ENCODE results near the gene GNAO1.

The GNAO1 gene

GRCh38 chr16:56315955-56316354 is 124.7 kb downstream of the GNAO1 start:
- no peak for DNase-seq

- DNase-seq: no peak
These were observed 125.3 kb downstream of the GNAO1 start for GRCh38 chr16:56316545-56316944.

GRCh38 chr16:56317998-56318826 is 126.9 kb downstream of the GNAO1 start:
- DNase-seq: peak; percentile 77

DNA sequence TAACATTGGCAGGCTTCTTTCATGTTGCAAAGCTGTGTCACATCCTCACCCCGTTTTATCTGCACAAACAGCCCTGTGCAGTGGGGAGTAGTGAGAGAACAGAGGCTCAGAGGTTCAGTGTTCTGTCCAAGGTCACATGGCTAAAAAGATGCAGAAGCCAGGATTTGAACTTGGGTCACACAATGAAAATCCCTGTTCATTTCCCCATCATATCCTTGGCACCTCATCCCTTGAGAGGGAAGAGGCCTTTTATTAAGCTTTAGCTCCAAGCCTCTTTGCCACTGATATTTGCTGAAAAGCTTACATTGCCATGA is 127.5 kb downstream of the GNAO1 start:
- DNase-seq: no peak

- DNase-seq: no peak
These were observed 128.1 kb downstream of the GNAO1 start for GRCh38 chr16:56319376-56319775.

- DNase-seq: no peak
These were observed 128.8 kb downstream of the GNAO1 start for GRCh38 chr16:56320056-56320455.

- no peak for DNase-seq
These were observed 129.7 kb downstream of the GNAO1 start for GRCh38 chr16:56320811-56321558.

GRCh38 chr16:56321571-56321970 is 130.3 kb downstream of the GNAO1 start:
- DNase-seq: no peak

- no peak for DNase-seq
These were observed 133.1 kb downstream of the GNAO1 start for GRCh38 chr16:56324406-56324805.

GRCh38 chr16:56325956-56326355 is 134.7 kb downstream of the GNAO1 start:
- no peak for DNase-seq

GRCh38 chr16:56327071-56327928 is 136.0 kb downstream of the GNAO1 start:
- no peak for DNase-seq

DNA sequence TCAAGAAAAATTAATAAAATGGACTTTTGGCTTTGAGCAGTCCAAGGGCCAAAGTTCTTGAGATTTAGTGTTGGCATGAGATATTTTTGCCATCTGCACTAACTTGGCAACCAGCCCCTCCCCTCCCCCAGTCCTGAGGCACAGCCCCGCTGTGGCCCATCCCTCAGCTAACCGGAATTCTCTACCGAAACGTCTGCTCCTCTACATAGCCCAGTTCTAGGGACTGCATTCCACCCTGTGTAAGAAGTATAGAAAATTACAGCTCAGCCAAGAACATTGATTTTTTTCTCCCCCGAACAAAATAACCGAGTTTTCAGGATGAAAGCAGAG is 136.6 kb downstream of the GNAO1 start:
- no peak for DNase-seq

DNA sequence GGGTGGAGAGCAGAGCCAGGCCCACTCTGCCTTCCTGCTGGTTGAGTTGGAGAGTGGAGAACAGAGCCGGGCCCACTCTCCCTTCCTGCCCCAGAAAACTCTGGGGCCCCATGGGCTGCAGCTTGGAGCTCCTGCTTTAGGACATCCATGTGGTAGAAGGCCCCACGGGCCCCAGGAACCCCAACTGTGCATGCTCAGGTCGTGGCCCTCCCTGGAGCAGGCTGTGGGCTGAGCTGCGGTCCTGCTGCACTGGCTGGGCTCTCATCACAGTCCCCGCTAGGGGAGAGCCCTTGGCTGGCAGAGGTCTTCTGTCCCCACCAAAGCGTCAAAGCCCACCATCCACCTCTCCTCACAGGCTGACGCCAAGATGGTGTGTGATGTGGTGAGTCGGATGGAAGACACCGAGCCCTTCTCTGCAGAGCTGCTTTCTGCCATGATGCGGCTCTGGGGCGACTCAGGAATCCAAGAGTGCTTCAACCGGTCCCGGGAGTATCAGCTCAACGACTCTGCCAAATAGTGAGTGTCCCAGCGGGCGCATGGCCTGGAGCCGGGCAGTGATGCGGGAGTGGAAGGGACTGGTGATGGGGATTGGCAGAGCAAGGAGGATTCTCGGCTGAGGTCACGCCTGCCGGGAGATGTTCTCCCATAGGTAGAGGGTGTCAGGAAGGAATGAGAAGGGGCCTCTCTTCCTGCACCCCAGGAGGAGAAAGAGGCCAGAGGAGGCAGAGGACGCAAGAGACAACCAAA is 137.2 kb downstream of the GNAO1 start:
- no peak for DNase-seq

GRCh38 chr16:56329887-56330286 is 138.6 kb downstream of the GNAO1 start:
- no peak for DNase-seq

DNA sequence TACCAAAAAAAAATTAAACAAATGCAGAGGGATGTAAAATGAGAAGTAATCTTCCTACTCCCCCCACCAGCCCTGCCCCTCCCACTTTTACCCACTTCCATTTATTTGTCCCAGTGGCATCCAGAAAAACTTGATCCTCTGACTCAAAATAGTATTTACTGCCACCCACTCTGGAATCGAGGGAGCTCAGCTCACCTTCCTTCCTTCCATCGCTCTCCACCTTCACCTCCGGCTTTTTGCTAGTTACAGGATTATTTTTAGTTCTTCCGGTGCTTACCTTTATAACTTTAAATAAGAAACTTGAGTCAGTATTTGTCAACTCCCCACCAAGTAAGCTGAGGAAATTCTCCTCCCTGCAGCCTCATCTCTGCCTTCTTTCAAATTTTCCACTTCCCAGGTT is 139.2 kb downstream of the GNAO1 start:
- no peak for DNase-seq

- no peak for DNase-seq
These were observed 140.1 kb downstream of the GNAO1 start for GRCh38 chr16:56331399-56331798.

DNA sequence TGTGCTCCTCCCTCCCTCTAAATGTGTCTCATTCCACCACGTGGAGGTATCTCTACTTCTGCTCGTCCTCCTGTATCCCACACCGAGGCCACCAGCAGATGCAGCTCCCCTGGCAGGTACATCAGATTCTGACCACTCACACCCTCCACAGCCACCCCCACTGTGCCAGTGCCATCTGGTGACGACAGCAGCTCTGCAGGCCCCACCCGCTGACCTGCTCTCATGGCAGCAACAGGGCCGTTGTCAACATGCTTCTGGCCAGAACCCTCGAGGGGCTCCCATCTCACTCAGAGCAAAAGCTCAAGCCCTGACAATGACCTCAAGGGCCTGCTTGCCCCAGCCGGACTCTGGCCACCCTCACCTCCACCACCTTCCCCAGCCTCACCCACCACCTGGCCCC is 140.6 kb downstream of the GNAO1 start:
- DNase-seq: no peak

DNA sequence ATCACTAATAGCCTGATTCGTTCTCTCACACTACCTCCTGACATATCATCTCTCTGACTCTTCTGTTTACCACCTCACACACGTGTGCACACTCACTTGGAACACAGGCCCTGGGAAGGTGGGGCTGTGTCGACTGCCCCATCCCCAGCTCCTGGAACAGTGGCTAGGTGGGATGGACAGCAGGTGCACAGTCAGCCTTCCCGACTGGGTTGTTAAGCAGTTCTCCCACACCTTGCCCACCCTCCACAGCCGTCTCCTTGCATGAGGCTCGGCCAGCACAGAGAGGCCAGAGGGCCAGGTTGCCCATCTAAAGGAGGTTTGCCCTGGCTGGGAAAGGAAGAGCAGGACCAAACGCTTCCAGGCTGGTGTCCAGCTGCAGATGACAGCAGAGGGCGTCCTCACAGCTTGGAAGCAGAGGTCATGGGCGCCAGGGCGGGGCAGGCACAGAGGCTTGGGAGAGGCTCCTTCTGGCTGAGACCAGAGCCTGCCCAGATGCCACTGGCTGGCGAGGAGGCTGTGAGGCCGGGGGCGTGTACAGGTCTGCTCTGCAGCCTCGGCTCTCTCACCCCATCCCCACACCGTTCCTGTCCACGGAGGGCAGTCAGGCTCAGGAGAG is 141.3 kb downstream of the GNAO1 start:
- DNase-seq: peak; percentile 25

- DNase-seq: no peak
These were observed 143.5 kb downstream of the GNAO1 start for GRCh38 chr16:56334761-56335160.

DNA sequence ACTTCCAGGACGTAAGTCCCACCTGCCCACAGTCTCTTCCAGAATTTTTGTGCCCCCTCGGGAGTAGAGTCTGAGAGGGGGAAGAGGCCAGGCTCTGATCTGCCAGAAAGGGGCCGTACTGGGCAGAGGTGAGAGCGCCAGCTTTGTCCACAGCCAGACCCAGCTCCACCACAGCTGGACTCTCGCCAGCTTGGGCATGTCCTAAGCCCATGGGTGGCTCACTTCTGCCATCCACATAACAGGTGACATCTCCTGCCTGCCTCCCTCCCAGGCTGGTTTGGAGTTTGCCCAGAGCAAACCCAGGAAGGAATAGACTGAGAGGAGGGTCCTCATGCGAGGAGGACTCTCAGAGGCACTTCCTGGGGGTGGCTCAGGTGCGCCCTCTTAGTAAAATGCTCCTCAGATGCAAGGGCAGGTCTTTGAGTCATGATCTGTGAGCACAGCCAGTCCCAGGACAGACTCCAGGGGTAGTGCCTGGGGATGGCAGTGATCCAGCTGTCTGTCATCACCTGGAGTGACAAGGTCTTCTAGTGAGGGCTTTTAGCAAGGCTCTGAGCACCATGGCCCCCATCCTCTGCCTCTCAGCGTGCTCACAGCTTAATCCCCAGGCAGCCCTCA is 144.9 kb downstream of the GNAO1 start:
- no peak for DNase-seq

GRCh38 chr16:56336711-56337110 is 145.4 kb downstream of the GNAO1 start:
- no peak for DNase-seq

Data from fibroblast of skin of right quadriceps (primary cell).